Measurements from ENCODE around the gene IRX4. TPM values are rescaled to one million over a fixed set of nuclear protein-coding genes. Genes with fewer than 3 reads are reported as not detected.

IRX4 gene
- polyA plus RNA-seq, 1 of the 3 experiments (the other 2 are of a cell fraction): not detected

GRCh38 chr5:1889321-1890065, 6.8 kb upstream of the IRX4 start:
- H3K9ac ChIP-seq: no peak overlapping the region
- H3K9me2 ChIP-seq: no peaks in the 10 kb centered on the region
- WGBS (ENCODE audit: low lambda C conversion rate): 1% methylated on average over 8 of the region's 13 CpGs
- H3K9me3 ChIP-seq: no peaks in the 10 kb centered on the region
- no peak overlapping the region for H3K4me2 ChIP-seq
- ChIA-PET CTCF (no interaction called here), POLR2A (interaction anchor here (0.6 kb wide), 1 partner anchor 882 kb away, joined by 3 read pairs; no protein-coding TSS in a partner anchor)
- DNase-seq: no peak
- no peaks in the 10 kb centered on the region for H3K36me3 ChIP-seq (replicated peaks in 1 of 2; ENCODE audit: control insufficient read depth in 1 of 2, insufficient read depth in 2 of 2, low read length in 1 of 2)
- no peaks in the 10 kb centered on the region for H3F3A ChIP-seq (replicated peaks; ENCODE audit: insufficient read depth)
- H3K27ac ChIP-seq (ENCODE audit: low read depth in 2 of 2, low read length in 1 of 2): no peak overlapping the region
- H2AFZ ChIP-seq (ENCODE audit: low read depth): no peak overlapping the region
- no peak overlapping the region for H3K4me3 ChIP-seq (ENCODE audit: low read depth in 2 of 2, low read length in 1 of 2)
- no peaks in the 10 kb centered on the region for H3K79me2 ChIP-seq (ENCODE audit: insufficient read depth)
- peaks cover 86% of the 10 kb centered on the region for H3K27me3 ChIP-seq (ENCODE audit: insufficient read depth)
- no peaks in the 10 kb centered on the region for H4K20me1 ChIP-seq (ENCODE audit: insufficient read depth)
- H3K4me1 ChIP-seq (ENCODE audit: control insufficient read depth in 1 of 2, insufficient read depth in 2 of 2, low read depth in 1 of 2, low read length in 1 of 2): no peaks in the 10 kb centered on the region
- TF ChIP-seq MAX (IDR thresholded peaks at IDR 0.05; ENCODE audit: low read depth) (no peak), MXI1 (IDR thresholded peaks at IDR 0.05; ENCODE audit: low read depth, low read length) (no peak), YY1 (IDR thresholded peaks at IDR 0.05; ENCODE audit: low read depth) (no peak), IRF3 (IDR thresholded peaks at IDR 0.05; ENCODE audit: low read depth, low read length) (no peak), REST (IDR thresholded peaks at IDR 0.05; ENCODE audit: low read depth, low read length) (no peak), MEF2A (IDR thresholded peaks at IDR 0.05; ENCODE audit: borderline replicate concordance, low read depth) (no peak), EZH2phosphoT487 (IDR thresholded peaks at IDR 0.05; ENCODE audit: borderline replicate concordance, low read depth) (no peak), TCF12 (IDR thresholded peaks at IDR 0.05) (no peak), TAF1 (IDR thresholded peaks at IDR 0.05; ENCODE audit: borderline replicate concordance, low read depth, low read length) (no peak), RCOR1 (IDR thresholded peaks at IDR 0.05; ENCODE audit: low read length) (no peak), RAD21 (IDR thresholded peaks at IDR 0.05; ENCODE audit: low read length) (no peak), NFIC (IDR thresholded peaks at IDR 0.05; ENCODE audit: borderline replicate concordance) (no peak), TEAD4 (IDR thresholded peaks at IDR 0.05; ENCODE audit: borderline replicate concordance, insufficient read depth) (no peak), CHD2 (IDR thresholded peaks at IDR 0.05; ENCODE audit: low read length, partially characterized antibody) (no peak), EP300 (IDR thresholded peaks at IDR 0.05; ENCODE audit: borderline replicate concordance in 1 of 2, low read depth in 1 of 2, low read length in 1 of 2) (no peak), RXRA (IDR thresholded peaks at IDR 0.05; ENCODE audit: borderline replicate concordance, low read depth) (no peak), CTCF (IDR thresholded peaks at IDR 0.05) (no peak)

Data from SK-N-SH (cell line).